ENCODE measurements around the gene RASA2. TPM values are rescaled to one million over a fixed set of nuclear protein-coding genes. Genes with fewer than 3 reads are reported as not detected.

RASA2 gene
- total RNA-seq, 4 donors from 2014 or later = 9.0 to 70.3 (median 21.5) TPM

GRCh38 chr3:141508067-141508436 lies 21.2 kb downstream of the RASA2 start:
- no peak overlapping the region for H3K27ac ChIP-seq
- in situ Hi-C loops (cut with MboI; ENCODE audit: low pct_ligation_motif_present in 1 of 4, low pct_unique_long_range_greater_than_20kb in 1 of 4, low sequenced_read_pairs in 3 of 4) = no loop called here
- 76 to 91% methylated on average over 3 of the region's 3 CpGs for WGBS, 2 donors (ENCODE audit: low coverage in 1 of 2)
- H3K9me3 ChIP-seq = no peaks in the 10 kb centered on the region
- no peak overlapping the region for H3K4me3 ChIP-seq
- no peaks in the 10 kb centered on the region for H3K27me3 ChIP-seq
- no peaks in the 10 kb centered on the region for H3K4me1 ChIP-seq
- DNase-seq = no peak
- intact Hi-C loops (cut with DNase I; ENCODE audit: low total_unique reads) = no loop called here
- peaks cover 0 to 6% (median 0%) of the 10 kb centered on the region in 4 donors for H3K36me3 ChIP-seq
- no peak for TF ChIP-seq POLR2AphosphoS5 (IDR thresholded peaks at IDR 0.05)
- TF ChIP-seq CTCF (IDR thresholded peaks at IDR 0.05) = no peak
- TF ChIP-seq POLR2A (IDR thresholded peaks at IDR 0.05) = no peak
- TF ChIP-seq EP300 (IDR thresholded peaks at IDR 0.05; ENCODE audit: low read depth) = no peak

GRCh38 chr3:141511361-141511760 lies 24.5 kb downstream of the RASA2 start:
- H3K36me3 ChIP-seq = peaks cover 0 to 24% (median 10%) of the 10 kb centered on the region in 4 donors
- in situ Hi-C loops (cut with MboI; ENCODE audit: low pct_ligation_motif_present in 1 of 4, low pct_unique_long_range_greater_than_20kb in 1 of 4, low sequenced_read_pairs in 3 of 4) = no loop called here
- WGBS, 2 donors (ENCODE audit: low coverage in 1 of 2) = 84 to 93% methylated on average over 3 to 4 of the region's 4 CpGs
- no peak overlapping the region for H3K27ac ChIP-seq
- intact Hi-C loops (cut with DNase I; ENCODE audit: low total_unique reads) = loop anchor here (2.0 kb wide), 1 partner anchor 61 kb away; no protein-coding TSS in a partner anchor
- no peaks in the 10 kb centered on the region for H3K4me1 ChIP-seq
- no peaks in the 10 kb centered on the region for H3K27me3 ChIP-seq
- H3K4me3 ChIP-seq = no peak overlapping the region
- DNase-seq = no peak
- TF ChIP-seq CTCF (IDR thresholded peaks at IDR 0.05) (no peak), POLR2A (IDR thresholded peaks at IDR 0.05) (no peak), EP300 (IDR thresholded peaks at IDR 0.05; ENCODE audit: low read depth) (no peak), POLR2AphosphoS5 (IDR thresholded peaks at IDR 0.05) (no peak)
- H3K9me3 ChIP-seq = no peaks in the 10 kb centered on the region

GRCh38 chr3:141514382-141514781 lies 27.6 kb downstream of the RASA2 start:
- Histone ChIP-seq H3K27ac (no peak overlapping the region), H3K27me3 (no peaks in the 10 kb centered on the region), H3K4me3 (no peak overlapping the region), H3K9me3 (no peaks in the 10 kb centered on the region), H3K36me3 (peaks cover 0 to 43% (median 18%) of the 10 kb centered on the region in 4 donors), H3K4me1 (no peaks in the 10 kb centered on the region)
- TF ChIP-seq POLR2A (IDR thresholded peaks at IDR 0.05) (no peak), CTCF (IDR thresholded peaks at IDR 0.05) (no peak), EP300 (IDR thresholded peaks at IDR 0.05; ENCODE audit: low read depth) (no peak), POLR2AphosphoS5 (IDR thresholded peaks at IDR 0.05) (no peak)
- DNase-seq = no peak
- intact Hi-C loops (cut with DNase I; ENCODE audit: low total_unique reads) = no loop called here
- in situ Hi-C loops (cut with MboI; ENCODE audit: low pct_ligation_motif_present in 1 of 4, low pct_unique_long_range_greater_than_20kb in 1 of 4, low sequenced_read_pairs in 3 of 4) = no loop called here

GRCh38 chr3:141519587-141519986 lies 32.8 kb downstream of the RASA2 start:
- Histone ChIP-seq H3K27me3 (no peaks in the 10 kb centered on the region), H3K36me3 (peaks cover 0 to 34% (median 10%) of the 10 kb centered on the region in 4 donors), H3K9me3 (no peaks in the 10 kb centered on the region), H3K4me3 (no peak overlapping the region), H3K4me1 (no peaks in the 10 kb centered on the region), H3K27ac (no peak overlapping the region)
- in situ Hi-C loops (cut with MboI; ENCODE audit: low pct_ligation_motif_present in 1 of 4, low pct_unique_long_range_greater_than_20kb in 1 of 4, low sequenced_read_pairs in 3 of 4) = no loop called here
- no peak for DNase-seq
- intact Hi-C loops (cut with DNase I; ENCODE audit: low total_unique reads) = no loop called here
- TF ChIP-seq POLR2A (IDR thresholded peaks at IDR 0.05) = no peak
- TF ChIP-seq EP300 (IDR thresholded peaks at IDR 0.05; ENCODE audit: low read depth) = no peak
- TF ChIP-seq CTCF (IDR thresholded peaks at IDR 0.05) = no peak
- no peak for TF ChIP-seq POLR2AphosphoS5 (IDR thresholded peaks at IDR 0.05)
- 74 to 93% methylated on average over 3 of the region's 3 CpGs for WGBS, 2 donors (ENCODE audit: low coverage in 1 of 2)

All from transverse colon (tissue), 4 donors.